Measurements from ENCODE around the gene TTC23. TPM values are rescaled to one million over a fixed set of nuclear protein-coding genes. Genes with fewer than 3 reads are reported as not detected.
A peak's percentile ranks its signal among the peaks of the same experiment; 100 is the strongest.

TTC23 gene
- total RNA-seq, 1 experiment from 2014 or later: 17.8 TPM

DNA sequence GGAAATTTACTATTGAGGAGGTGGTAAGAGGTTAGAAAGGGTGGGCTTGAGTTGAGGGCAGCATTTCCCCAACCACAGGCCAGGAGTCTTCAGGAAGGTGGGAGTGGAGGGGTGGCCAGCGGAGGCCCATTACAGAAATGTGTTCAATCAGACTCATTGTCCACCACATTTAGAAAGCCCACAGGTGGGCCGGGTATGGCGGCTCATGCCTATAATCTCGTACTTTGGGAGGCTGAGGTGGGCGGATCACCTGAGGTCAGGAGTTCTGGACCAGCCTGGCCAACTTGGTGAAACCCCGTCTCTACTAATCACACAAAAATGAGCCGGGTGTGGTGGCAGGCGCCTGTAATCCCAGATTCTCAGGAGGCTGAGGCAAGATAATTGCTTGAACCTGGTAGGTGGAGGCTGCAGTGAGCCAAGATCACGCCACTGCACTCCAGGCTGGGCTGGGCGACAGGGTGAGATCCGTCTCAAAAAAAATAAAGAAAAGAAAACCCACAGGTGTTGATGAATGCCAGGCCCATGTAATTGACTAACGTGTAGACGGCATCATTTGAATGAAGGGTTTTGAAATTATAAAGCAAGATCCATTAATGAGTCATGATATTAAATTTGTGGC lies 156.7 kb downstream of the TTC23 start:
- ChIA-PET CTCF (interaction anchor here (1.0 kb wide), 1 partner anchor 8 kb away, joined by 5 read pairs; no protein-coding TSS in a partner anchor), POLR2A (no interaction called here)
- TF ChIP-seq NR3C1 (CRISPR knock-in tag; conservative IDR thresholded peaks at IDR 0.05; ENCODE audit: low read depth) (no peak), FOXJ3 (CRISPR knock-in tag; IDR thresholded peaks at IDR 0.05; ENCODE audit: borderline replicate concordance) (no peak), CBFB (CRISPR knock-in tag; IDR thresholded peaks at IDR 0.05; ENCODE audit: low read depth) (no peak), ZNF396 (CRISPR knock-in tag; IDR thresholded peaks at IDR 0.05; ENCODE audit: borderline replicate concordance) (no peak), NFATC4 (CRISPR knock-in tag; IDR thresholded peaks at IDR 0.05) (no peak), RORB (CRISPR knock-in tag; IDR thresholded peaks at IDR 0.05) (no peak), TEAD4 (CRISPR knock-in tag; IDR thresholded peaks at IDR 0.05) (no peak), ZNF138 (CRISPR knock-in tag; conservative IDR thresholded peaks at IDR 0.05) (no peak), TEAD1 (CRISPR knock-in tag; IDR thresholded peaks at IDR 0.05) (no peak)
- TF ChIP-seq, protein P1, sequence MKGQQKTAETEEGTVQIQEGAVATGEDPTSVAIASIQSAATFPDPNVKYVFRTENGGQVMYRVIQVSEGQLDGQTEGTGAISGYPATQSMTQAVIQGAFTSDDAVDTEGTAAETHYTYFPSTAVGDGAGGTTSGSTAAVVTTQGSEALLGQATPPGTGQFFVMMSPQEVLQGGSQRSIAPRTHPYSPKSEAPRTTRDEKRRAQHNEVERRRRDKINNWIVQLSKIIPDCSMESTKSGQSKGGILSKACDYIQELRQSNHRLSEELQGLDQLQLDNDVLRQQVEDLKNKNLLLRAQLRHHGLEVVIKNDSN (CRISPR knock-in tag; IDR thresholded peaks at IDR 0.05): no peak
- TF ChIP-seq, protein P2, sequence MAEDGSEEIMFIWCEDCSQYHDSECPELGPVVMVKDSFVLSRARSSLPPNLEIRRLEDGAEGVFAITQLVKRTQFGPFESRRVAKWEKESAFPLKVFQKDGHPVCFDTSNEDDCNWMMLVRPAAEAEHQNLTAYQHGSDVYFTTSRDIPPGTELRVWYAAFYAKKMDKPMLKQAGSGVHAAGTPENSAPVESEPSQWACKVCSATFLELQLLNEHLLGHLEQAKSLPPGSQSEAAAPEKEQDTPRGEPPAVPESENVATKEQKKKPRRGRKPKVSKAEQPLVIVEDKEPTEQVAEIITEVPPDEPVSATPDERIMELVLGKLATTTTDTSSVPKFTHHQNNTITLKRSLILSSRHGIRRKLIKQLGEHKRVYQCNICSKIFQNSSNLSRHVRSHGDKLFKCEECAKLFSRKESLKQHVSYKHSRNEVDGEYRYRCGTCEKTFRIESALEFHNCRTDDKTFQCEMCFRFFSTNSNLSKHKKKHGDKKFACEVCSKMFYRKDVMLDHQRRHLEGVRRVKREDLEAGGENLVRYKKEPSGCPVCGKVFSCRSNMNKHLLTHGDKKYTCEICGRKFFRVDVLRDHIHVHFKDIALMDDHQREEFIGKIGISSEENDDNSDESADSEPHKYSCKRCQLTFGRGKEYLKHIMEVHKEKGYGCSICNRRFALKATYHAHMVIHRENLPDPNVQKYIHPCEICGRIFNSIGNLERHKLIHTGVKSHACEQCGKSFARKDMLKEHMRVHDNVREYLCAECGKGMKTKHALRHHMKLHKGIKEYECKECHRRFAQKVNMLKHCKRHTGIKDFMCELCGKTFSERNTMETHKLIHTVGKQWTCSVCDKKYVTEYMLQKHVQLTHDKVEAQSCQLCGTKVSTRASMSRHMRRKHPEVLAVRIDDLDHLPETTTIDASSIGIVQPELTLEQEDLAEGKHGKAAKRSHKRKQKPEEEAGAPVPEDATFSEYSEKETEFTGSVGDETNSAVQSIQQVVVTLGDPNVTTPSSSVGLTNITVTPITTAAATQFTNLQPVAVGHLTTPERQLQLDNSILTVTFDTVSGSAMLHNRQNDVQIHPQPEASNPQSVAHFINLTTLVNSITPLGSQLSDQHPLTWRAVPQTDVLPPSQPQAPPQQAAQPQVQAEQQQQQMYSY (CRISPR knock-in tag; IDR thresholded peaks at IDR 0.05): no peak
- TF ChIP-seq, protein P3, sequence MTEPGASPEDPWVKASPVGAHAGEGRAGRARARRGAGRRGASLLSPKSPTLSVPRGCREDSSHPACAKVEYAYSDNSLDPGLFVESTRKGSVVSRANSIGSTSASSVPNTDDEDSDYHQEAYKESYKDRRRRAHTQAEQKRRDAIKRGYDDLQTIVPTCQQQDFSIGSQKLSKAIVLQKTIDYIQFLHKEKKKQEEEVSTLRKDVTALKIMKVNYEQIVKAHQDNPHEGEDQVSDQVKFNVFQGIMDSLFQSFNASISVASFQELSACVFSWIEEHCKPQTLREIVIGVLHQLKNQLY (CRISPR knock-in tag; IDR thresholded peaks at IDR 0.05): no peak
- Mint-ChIP-seq H3K27ac (no peak overlapping the region), H3K4me3 (no peak overlapping the region), H3K36me3 (no peaks in the 10 kb centered on the region), H3K4me1 (peaks cover 19% of the 10 kb centered on the region), H3K9me3 (peaks cover 10% of the 10 kb centered on the region), H3K27me3 (ENCODE audit: low read depth) (peaks cover 2% of the 10 kb centered on the region; the same call in 1 of the 2 replicates)
- DNase-seq (ENCODE audit: low spot score) (no peak), ATAC-seq (no peak)

DNA sequence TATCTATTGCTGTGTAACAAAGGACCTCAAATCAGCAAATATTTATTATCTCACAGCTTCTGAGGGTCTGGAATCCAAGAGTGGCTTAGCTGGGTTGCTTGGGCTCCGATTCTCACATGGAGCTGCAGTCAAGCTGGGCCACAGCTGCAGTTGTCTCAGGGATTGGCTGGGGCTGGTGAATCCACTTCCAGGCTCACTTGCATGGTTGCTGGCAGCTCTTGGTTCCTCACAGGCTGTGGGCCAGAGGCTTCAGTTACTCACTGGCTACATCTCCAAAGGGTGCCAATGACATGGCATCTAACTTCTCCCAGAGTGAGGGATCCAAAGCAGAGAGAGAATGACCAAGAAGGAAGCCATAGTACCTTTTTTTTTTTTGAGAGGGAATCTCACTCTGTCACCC lies 158.4 kb downstream of the TTC23 start:
- CTCF ChIA-PET: interaction anchor here (0.6 to 1.9 kb wide), 6 partner anchors 9 to 663 kb away, joined by 3 to 13 read pairs (median 3); partner anchors contain the start of gene SYNM
- H3K27me3 Mint-ChIP-seq (ENCODE audit: low read depth): no peaks in the 10 kb centered on the region
- H3K9me3 Mint-ChIP-seq: peaks cover 10% of the 10 kb centered on the region
- no peak overlapping the region for H3K27ac Mint-ChIP-seq
- no peaks in the 10 kb centered on the region for H3K36me3 Mint-ChIP-seq
- DNase-seq (ENCODE audit: low spot score) (no peak), ATAC-seq (peak; percentile 63)
- no peak overlapping the region for H3K4me3 Mint-ChIP-seq
- POLR2A ChIA-PET: no interaction called here
- peaks cover 19% of the 10 kb centered on the region for H3K4me1 Mint-ChIP-seq
- TF ChIP-seq, protein P4, sequence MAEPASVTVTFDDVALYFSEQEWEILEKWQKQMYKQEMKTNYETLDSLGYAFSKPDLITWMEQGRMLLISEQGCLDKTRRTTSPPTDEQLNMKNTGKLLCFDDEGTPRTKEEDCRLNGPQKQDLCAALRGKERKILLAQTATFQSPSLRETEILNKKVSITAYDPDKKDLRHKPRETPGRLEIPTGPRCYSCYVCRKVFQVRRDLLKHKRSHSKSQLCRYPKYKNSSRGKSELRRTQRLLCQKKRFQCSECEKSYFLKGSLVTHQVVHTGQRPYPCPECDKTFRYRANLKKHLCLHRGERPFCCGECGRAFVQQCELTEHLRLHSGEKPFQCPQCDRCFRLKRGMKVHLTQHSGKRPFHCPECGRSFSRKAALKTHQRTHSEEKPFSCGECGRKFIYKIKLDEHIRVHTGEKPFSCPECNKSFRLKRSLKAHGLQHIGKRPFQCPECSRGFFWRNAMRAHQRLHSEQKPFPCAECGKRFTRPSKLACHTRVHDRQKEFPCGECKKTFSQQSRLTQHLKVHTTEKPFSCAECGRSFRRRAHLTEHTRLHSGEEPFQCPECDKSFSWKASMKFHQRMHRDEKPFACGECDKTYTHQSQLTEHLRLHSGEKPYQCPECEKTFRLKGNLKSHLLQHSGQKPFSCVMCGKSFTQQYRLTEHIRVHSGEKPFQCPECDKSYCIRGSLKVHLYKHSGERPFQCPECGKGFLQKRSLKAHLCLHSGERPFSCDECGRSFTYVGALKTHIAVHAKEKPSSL (CRISPR knock-in tag; conservative IDR thresholded peaks at IDR 0.05): no peak
- TF ChIP-seq, protein P5, sequence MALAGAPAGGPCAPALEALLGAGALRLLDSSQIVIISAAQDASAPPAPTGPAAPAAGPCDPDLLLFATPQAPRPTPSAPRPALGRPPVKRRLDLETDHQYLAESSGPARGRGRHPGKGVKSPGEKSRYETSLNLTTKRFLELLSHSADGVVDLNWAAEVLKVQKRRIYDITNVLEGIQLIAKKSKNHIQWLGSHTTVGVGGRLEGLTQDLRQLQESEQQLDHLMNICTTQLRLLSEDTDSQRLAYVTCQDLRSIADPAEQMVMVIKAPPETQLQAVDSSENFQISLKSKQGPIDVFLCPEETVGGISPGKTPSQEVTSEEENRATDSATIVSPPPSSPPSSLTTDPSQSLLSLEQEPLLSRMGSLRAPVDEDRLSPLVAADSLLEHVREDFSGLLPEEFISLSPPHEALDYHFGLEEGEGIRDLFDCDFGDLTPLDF (CRISPR knock-in tag; IDR thresholded peaks at IDR 0.05): no peak
- TF ChIP-seq, protein P6, sequence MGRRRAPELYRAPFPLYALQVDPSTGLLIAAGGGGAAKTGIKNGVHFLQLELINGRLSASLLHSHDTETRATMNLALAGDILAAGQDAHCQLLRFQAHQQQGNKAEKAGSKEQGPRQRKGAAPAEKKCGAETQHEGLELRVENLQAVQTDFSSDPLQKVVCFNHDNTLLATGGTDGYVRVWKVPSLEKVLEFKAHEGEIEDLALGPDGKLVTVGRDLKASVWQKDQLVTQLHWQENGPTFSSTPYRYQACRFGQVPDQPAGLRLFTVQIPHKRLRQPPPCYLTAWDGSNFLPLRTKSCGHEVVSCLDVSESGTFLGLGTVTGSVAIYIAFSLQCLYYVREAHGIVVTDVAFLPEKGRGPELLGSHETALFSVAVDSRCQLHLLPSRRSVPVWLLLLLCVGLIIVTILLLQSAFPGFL (CRISPR knock-in tag; IDR thresholded peaks at IDR 0.05; ENCODE audit: borderline replicate concordance): no peak
- TF ChIP-seq ZNF396 (CRISPR knock-in tag; IDR thresholded peaks at IDR 0.05; ENCODE audit: borderline replicate concordance) (no peak), ZBTB21 (CRISPR knock-in tag; IDR thresholded peaks at IDR 0.05; ENCODE audit: borderline replicate concordance) (no peak), MYBL2 (CRISPR knock-in tag; IDR thresholded peaks at IDR 0.05) (no peak), NFATC4 (CRISPR knock-in tag; IDR thresholded peaks at IDR 0.05) (no peak), NR2C2 (CRISPR knock-in tag; IDR thresholded peaks at IDR 0.05) (no peak)
- TF ChIP-seq, protein P7, sequence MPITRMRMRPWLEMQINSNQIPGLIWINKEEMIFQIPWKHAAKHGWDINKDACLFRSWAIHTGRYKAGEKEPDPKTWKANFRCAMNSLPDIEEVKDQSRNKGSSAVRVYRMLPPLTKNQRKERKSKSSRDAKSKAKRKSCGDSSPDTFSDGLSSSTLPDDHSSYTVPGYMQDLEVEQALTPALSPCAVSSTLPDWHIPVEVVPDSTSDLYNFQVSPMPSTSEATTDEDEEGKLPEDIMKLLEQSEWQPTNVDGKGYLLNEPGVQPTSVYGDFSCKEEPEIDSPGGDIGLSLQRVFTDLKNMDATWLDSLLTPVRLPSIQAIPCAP (CRISPR knock-in tag; IDR thresholded peaks at IDR 0.05): no peak
- TF ChIP-seq, protein P8, sequence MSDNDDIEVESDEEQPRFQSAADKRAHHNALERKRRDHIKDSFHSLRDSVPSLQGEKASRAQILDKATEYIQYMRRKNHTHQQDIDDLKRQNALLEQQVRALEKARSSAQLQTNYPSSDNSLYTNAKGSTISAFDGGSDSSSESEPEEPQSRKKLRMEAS (CRISPR knock-in tag; IDR thresholded peaks at IDR 0.05): no peak
- TF ChIP-seq, protein P9, sequence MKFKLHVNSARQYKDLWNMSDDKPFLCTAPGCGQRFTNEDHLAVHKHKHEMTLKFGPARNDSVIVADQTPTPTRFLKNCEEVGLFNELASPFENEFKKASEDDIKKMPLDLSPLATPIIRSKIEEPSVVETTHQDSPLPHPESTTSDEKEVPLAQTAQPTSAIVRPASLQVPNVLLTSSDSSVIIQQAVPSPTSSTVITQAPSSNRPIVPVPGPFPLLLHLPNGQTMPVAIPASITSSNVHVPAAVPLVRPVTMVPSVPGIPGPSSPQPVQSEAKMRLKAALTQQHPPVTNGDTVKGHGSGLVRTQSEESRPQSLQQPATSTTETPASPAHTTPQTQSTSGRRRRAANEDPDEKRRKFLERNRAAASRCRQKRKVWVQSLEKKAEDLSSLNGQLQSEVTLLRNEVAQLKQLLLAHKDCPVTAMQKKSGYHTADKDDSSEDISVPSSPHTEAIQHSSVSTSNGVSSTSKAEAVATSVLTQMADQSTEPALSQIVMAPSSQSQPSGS (CRISPR knock-in tag; IDR thresholded peaks at IDR 0.05; ENCODE audit: borderline replicate concordance, low read depth): no peak
- TF ChIP-seq, protein P10, sequence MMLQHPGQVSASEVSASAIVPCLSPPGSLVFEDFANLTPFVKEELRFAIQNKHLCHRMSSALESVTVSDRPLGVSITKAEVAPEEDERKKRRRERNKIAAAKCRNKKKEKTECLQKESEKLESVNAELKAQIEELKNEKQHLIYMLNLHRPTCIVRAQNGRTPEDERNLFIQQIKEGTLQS (CRISPR knock-in tag; conservative IDR thresholded peaks at IDR 0.05): no peak

Data from WTC11 (cell line).